ENCODE measurements around the gene RPUSD2. TPM values are rescaled to one million over a fixed set of nuclear protein-coding genes. Genes with fewer than 3 reads are reported as not detected.
A peak's percentile ranks its signal among the peaks of the same experiment; 100 is the strongest.

RPUSD2 gene
- total and polyA plus RNA-seq, 2 experiments from 2014 or later: 22.0 to 25.5 TPM

DNA sequence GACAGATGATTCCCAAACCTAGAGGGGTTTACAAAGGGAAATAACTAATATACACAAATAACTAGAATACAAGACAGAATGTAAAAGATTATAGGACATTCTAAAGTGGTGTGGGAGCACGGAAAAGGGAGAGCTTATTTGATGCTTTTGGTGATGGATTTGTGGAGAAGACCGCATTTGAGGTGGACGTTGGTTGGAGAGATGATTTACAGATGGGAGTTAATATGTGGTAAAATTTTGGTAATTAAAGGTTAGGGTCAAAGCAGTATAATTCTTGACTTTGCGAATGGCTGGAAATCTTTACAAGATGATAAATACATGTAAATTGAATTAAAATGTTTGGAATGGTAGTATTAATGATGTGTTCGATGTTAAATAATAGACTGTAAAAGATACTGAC lies 26.1 kb downstream of the RPUSD2 start:
- Histone ChIP-seq H3K27me3 (ENCODE audit: insufficient read depth) (no peaks in the 10 kb centered on the region), H3K36me3 (ENCODE audit: insufficient read depth) (no peaks in the 10 kb centered on the region), H3K9me2 (ENCODE audit: insufficient read depth) (no peaks in the 10 kb centered on the region), H3K4me1 (ENCODE audit: insufficient read depth) (peaks cover 17% of the 10 kb centered on the region), H3K27ac (ENCODE audit: low read depth) (no peak overlapping the region), H4K20me1 (replicated peaks; ENCODE audit: insufficient read depth) (no peaks in the 10 kb centered on the region; the same call in 1 of the 2 replicates), H3K4me3 (peak overlapping the region; percentile 95), H2AFZ (peak overlapping the region; percentile 77), H3F3A (replicated peaks; ENCODE audit: low read depth) (peaks cover 7% of the 10 kb centered on the region; the same call in 1 of the 2 replicates), H3K79me2 (replicated peaks; ENCODE audit: insufficient read depth) (peaks cover 52% of the 10 kb centered on the region), H3K4me2 (peak overlapping the region; percentile 99)
- Mint-ChIP-seq H3K4me3 (peak overlapping the region; percentile 98), H3K27ac (no peak overlapping the region), H3K36me3 (ENCODE audit: low read depth) (peaks cover 3% of the 10 kb centered on the region; the same call in 1 of the 3 replicates), H3K4me1 (peaks cover 23% of the 10 kb centered on the region), H3K9me3 (peaks cover 5% of the 10 kb centered on the region), H3K27me3 (ENCODE audit: insufficient read depth, low read depth, poor library complexity) (peaks cover 14% of the 10 kb centered on the region)
- DNase-seq (ENCODE audit: low spot score): no peak
- no peak for ATAC-seq
- TF ChIP-seq, protein P1, sequence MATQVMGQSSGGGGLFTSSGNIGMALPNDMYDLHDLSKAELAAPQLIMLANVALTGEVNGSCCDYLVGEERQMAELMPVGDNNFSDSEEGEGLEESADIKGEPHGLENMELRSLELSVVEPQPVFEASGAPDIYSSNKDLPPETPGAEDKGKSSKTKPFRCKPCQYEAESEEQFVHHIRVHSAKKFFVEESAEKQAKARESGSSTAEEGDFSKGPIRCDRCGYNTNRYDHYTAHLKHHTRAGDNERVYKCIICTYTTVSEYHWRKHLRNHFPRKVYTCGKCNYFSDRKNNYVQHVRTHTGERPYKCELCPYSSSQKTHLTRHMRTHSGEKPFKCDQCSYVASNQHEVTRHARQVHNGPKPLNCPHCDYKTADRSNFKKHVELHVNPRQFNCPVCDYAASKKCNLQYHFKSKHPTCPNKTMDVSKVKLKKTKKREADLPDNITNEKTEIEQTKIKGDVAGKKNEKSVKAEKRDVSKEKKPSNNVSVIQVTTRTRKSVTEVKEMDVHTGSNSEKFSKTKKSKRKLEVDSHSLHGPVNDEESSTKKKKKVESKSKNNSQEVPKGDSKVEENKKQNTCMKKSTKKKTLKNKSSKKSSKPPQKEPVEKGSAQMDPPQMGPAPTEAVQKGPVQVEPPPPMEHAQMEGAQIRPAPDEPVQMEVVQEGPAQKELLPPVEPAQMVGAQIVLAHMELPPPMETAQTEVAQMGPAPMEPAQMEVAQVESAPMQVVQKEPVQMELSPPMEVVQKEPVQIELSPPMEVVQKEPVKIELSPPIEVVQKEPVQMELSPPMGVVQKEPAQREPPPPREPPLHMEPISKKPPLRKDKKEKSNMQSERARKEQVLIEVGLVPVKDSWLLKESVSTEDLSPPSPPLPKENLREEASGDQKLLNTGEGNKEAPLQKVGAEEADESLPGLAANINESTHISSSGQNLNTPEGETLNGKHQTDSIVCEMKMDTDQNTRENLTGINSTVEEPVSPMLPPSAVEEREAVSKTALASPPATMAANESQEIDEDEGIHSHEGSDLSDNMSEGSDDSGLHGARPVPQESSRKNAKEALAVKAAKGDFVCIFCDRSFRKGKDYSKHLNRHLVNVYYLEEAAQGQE (IDR thresholded peaks at IDR 0.05; ENCODE audit: unreplicated experiment): no peak
- TF ChIP-seq JUNB (IDR thresholded peaks at IDR 0.05; ENCODE audit: unreplicated experiment): no peak
- TF ChIP-seq NANOG (IDR thresholded peaks at IDR 0.05; ENCODE audit: borderline replicate concordance): no peak
- TF ChIP-seq EZH2 (IDR thresholded peaks at IDR 0.05; ENCODE audit: low read depth, unreplicated experiment): no peak
- TF ChIP-seq, protein P2, sequence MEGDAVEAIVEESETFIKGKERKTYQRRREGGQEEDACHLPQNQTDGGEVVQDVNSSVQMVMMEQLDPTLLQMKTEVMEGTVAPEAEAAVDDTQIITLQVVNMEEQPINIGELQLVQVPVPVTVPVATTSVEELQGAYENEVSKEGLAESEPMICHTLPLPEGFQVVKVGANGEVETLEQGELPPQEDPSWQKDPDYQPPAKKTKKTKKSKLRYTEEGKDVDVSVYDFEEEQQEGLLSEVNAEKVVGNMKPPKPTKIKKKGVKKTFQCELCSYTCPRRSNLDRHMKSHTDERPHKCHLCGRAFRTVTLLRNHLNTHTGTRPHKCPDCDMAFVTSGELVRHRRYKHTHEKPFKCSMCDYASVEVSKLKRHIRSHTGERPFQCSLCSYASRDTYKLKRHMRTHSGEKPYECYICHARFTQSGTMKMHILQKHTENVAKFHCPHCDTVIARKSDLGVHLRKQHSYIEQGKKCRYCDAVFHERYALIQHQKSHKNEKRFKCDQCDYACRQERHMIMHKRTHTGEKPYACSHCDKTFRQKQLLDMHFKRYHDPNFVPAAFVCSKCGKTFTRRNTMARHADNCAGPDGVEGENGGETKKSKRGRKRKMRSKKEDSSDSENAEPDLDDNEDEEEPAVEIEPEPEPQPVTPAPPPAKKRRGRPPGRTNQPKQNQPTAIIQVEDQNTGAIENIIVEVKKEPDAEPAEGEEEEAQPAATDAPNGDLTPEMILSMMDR (conservative IDR thresholded peaks at IDR 0.05; ENCODE audit: low read depth in 2 of 2): no peak
- TF ChIP-seq, protein P3, sequence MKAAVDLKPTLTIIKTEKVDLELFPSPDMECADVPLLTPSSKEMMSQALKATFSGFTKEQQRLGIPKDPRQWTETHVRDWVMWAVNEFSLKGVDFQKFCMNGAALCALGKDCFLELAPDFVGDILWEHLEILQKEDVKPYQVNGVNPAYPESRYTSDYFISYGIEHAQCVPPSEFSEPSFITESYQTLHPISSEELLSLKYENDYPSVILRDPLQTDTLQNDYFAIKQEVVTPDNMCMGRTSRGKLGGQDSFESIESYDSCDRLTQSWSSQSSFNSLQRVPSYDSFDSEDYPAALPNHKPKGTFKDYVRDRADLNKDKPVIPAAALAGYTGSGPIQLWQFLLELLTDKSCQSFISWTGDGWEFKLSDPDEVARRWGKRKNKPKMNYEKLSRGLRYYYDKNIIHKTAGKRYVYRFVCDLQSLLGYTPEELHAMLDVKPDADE (IDR thresholded peaks at IDR 0.05): no peak
- no peak for TF ChIP-seq POLR2AphosphoS5 (IDR thresholded peaks at IDR 0.05; ENCODE audit: low read depth)
- TF ChIP-seq ZNF331 (CRISPR knock-in tag; IDR thresholded peaks at IDR 0.05; ENCODE audit: low read depth): no peak
- TF ChIP-seq ZNF114 (CRISPR knock-in tag; IDR thresholded peaks at IDR 0.05): no peak
- no peak for TF ChIP-seq EZH2phosphoT487 (IDR thresholded peaks at IDR 0.05; ENCODE audit: unreplicated experiment)
- no peak for TF ChIP-seq CREB1 (CRISPR knock-in tag; IDR thresholded peaks at IDR 0.05; ENCODE audit: low read depth)
